GM12878 (cell line): ENCODE data around the gene PRKCQ.

ENCODE experiments used
- CTCF ChIP-seq, 3 experiments: IDR thresholded peaks in 2 of 3; conservative IDR thresholded peaks in 1 of 3; 2 replicates each; pipeline ENCODE4 v1.5.1; 2011; ENCODE audit warnings: low read depth in 3 of 3, low read length in 3 of 3, mild to moderate bottlenecking in 3 of 3, control low read depth in 2 of 3, moderate library complexity in 2 of 3, inconsistent platforms in 1 of 3, mixed read lengths in 1 of 3; ENCODE audit not compliant: control insufficient read depth in 2 of 3, insufficient read depth in 1 of 3; ENCODE audit errors: extremely low read depth in 1 of 3
- HDAC2 ChIP-seq: fragments of 200-600 bp; sonication (generic); IDR thresholded peaks from 2 replicates; pipeline ENCODE4 v1.6.1; 2017
- ZBTB40 ChIP-seq: fragments of 450-650 bp; IDR thresholded peaks from 2 replicates; pipeline ENCODE4 v1.6.1; 2016; ENCODE audit warnings: mild to moderate bottlenecking, moderate library complexity, borderline replicate concordance

DNA sequence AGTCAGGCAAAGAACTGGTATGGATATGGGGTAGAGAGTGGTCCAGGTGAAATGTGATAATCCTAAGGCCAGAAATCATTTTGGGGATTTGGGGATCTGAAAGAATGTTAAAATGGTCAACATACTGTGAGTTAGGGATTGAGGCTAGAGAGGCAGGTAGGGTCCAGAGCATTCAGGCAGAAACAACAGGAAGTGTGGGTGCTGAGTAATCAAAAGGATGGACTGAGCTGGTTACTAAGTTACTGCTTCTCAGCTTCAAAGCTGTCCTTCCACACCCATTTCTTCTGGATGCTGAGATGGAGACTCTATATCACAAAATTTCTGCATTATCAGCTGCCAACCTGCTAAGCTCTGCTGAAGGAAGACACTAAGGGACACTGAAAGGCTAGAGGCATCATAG is 30.6 kb upstream of the PRKCQ start:
- TF ChIP-seq CTCF (IDR thresholded peaks at IDR 0.05 in 2 of 3, conservative IDR thresholded peaks at IDR 0.05 in 1 of 3; ENCODE audit: control insufficient read depth in 2 of 3, extremely low read depth in 1 of 3, insufficient read depth in 1 of 3, low read depth in 3 of 3, low read length in 3 of 3) (no peak), ZBTB40 (no peak), HDAC2 (no peak)
